Activated CD8-positive, alpha-beta T cell treated with anti-CD3 and anti-CD28 coated beads, Interleukin-2, amount 10 ng/mL, durations not matched to agents 7 days and 5 days (primary cell): ENCODE measurements around the gene APOLD1. TPM values are rescaled to one million over a fixed set of nuclear protein-coding genes. Genes with fewer than 3 reads are reported as not detected.

ENCODE experiments used
- ATAC-seq: fragments of 150-1000 bp; cut with Tn5 transposase; one replicate; pipeline ENCODE4 v1.10.0; 2021; ENCODE audit warnings: moderate library complexity
- CTCF ChIA-PET: fragments of 350-600 bp; sonication (Branson Sonifier 250); formaldehyde crosslinking; loops from one replicate; lab custom pipeline; 2021; ENCODE audit warnings: antibody characterized with exemption; lab: Charles Lee
- POLR2A ChIA-PET: fragments of 350-600 bp; sonication (Branson Sonifier 250); formaldehyde crosslinking; loops from one replicate; lab custom pipeline; 2021; ENCODE audit warnings: antibody characterized with exemption; lab: Charles Lee
- DNase-seq: peaks from one replicate; pipeline ENCODE4 v3.0.0-alpha.2; 2020
- H3K27ac Mint-ChIP-seq: one replicate; pipeline ENCODE4 v1.8.0; 2021; ENCODE audit warnings: mild to moderate bottlenecking, mixed read lengths
- H3K27me3 Mint-ChIP-seq: one replicate; pipeline ENCODE4 v1.8.0; 2021; ENCODE audit warnings: low read depth, mixed read lengths
- H3K36me3 Mint-ChIP-seq: one replicate; pipeline ENCODE4 v1.8.0; 2021; ENCODE audit warnings: low read depth, mixed read lengths
- H3K4me1 Mint-ChIP-seq: one replicate; pipeline ENCODE4 v1.8.0; 2021; ENCODE audit warnings: low read depth, mixed read lengths
- H3K4me3 Mint-ChIP-seq: one replicate; pipeline ENCODE4 v1.8.0; 2021; ENCODE audit warnings: mild to moderate bottlenecking, mixed read lengths
- H3K9me3 Mint-ChIP-seq: one replicate; pipeline ENCODE4 v1.8.0; 2022; ENCODE audit warnings: mixed read lengths; ENCODE audit not compliant: insufficient read depth
- microRNA-seq: library from miRNA; unstranded; fragments of <30 nt; microRNA quantifications from one replicate; pipeline ENCODE4 v1.2.0, GENCODE V29; 2022
- total RNA-seq, 2 experiments: library from RNA; stranded (reverse); gene quantifications; one replicate each; pipeline ENCODE4 v1.2.3, GENCODE V29; 2021

Gene APOLD1
- total RNA-seq, 2 experiments from 2014 or later: 11.0 to 11.1 TPM

DNA sequence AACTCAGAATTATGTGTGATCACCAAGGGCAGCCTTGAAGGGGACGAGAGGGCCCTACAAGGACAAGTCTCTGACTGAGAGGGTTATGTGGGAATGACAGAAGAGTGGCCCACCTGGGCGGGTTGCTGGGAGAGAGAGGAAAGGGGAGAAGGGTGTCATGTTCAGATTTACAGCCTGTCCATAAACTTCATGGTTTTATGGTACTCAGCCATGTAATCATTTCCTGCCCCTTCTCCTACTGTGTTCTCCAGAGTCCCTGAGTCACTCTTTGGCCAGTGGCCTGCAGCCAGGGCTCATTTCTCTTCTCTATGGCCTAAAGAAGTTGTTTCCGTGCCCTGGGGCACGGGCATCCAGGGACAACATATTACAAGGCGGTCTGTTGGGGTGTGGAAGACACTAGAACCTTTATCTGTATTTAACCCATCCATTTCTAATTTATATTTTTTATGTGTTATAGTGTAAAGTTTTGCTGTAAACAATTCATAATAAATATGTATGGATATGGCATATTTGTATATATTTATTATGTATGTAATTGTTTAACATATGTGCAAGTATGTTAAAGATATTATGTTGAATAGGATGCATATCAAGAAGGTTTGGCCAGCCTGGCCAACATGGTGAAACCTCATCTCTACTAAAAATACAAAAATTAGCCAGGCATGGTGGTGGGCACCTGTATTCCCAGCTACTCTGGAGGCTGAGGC lies 54.6 kb downstream of the APOLD1 start:
- Mint-ChIP-seq H3K4me1 (peaks cover 14% of the 10 kb centered on the region), H3K27ac (no peak overlapping the region), H3K36me3 (peaks cover 3% of the 10 kb centered on the region), H3K9me3 (no peaks in the 10 kb centered on the region), H3K4me3 (no peak overlapping the region), H3K27me3 (no peaks in the 10 kb centered on the region)
- DNase-seq: no peak
- ChIA-PET CTCF (no interaction called here), POLR2A (no interaction called here)
- no peak for ATAC-seq

DNA sequence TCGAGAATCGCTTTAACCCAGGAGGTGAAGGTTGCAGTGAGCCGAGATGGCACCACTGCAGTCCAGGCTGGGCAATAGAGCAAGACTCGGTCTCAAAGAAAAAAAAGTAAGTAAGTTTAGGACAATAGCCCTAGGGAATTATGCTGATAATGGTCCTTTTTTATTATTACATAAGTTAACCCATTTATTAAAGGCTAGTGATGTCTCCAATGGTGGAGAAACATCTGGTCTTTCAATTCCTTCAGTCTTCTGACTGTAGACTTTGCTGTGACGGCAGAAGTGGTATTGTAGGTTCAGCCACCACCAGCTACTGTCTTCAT lies 55.1 kb downstream of the APOLD1 start:
- no peak for DNase-seq
- ChIA-PET POLR2A (no interaction called here), CTCF (no interaction called here)
- H3K27me3 Mint-ChIP-seq: no peaks in the 10 kb centered on the region
- H3K27ac Mint-ChIP-seq: no peak overlapping the region
- peaks cover 14% of the 10 kb centered on the region for H3K4me1 Mint-ChIP-seq
- ATAC-seq: no peak
- H3K9me3 Mint-ChIP-seq: no peaks in the 10 kb centered on the region
- H3K36me3 Mint-ChIP-seq: peaks cover 3% of the 10 kb centered on the region
- no peak overlapping the region for H3K4me3 Mint-ChIP-seq

Small RNAs within 50 kb of the gene (microRNA-seq; reads per million reads assigned to microRNA genes)
- not detected for gene MIR613

Other genes starting within 250 kb of the APOLD1 start
- gene DUSP16, start 222.8 kb upstream of the APOLD1 start, total RNA-seq: 10 to 100 TPM; 17.4 to 19.0 TPM
- gene CREBL2, start 173.8 kb upstream of the APOLD1 start, total RNA-seq: 10 to 100 TPM; 13.2 to 14.3 TPM
- 10 to 100 TPM in 1 of 2 experiments, 1 to 10 TPM in 1; 7.9 to 11.0 TPM for gene GPR19, start 89.5 kb upstream of the APOLD1 start, total RNA-seq
- gene CDKN1B, start 68.3 kb upstream of the APOLD1 start, total RNA-seq: 10 to 100 TPM; 90.5 to 96.7 TPM
- gene DDX47, start 27.7 kb downstream of the APOLD1 start, total RNA-seq: 10 to 100 TPM; 56.8 to 57.8 TPM
- gene GPRC5A, start 105.9 kb downstream of the APOLD1 start, total RNA-seq: not detected
- not detected for gene GPRC5D, start 166.5 kb downstream of the APOLD1 start, total RNA-seq
- 10 to 100 TPM; 13.2 to 14.6 TPM for gene HEBP1, start 214.6 kb downstream of the APOLD1 start, total RNA-seq